ENCODE data around the gene SGTA. TPM values are rescaled to one million over a fixed set of nuclear protein-coding genes. Genes with fewer than 3 reads are reported as not detected.

SGTA gene
- total and polyA plus RNA-seq, 9 of the 15 experiments (the other 6 are each of a cell fraction or from before 2014, with no cell fraction given), result 1.4 to 110 (median 49.9) TPM

- ATAC-seq, result no peak
- CTCF ChIA-PET (ENCODE audit: low intra/inter-chr PET ratio), result no interaction called here
- Histone ChIP-seq H3K4me3 (no peak overlapping the region), H3K9me3 (replicated peaks; ENCODE audit: control insufficient read depth, insufficient read depth, low read depth, low read length) (no peaks in the 10 kb centered on the region), H3K36me3 (ENCODE audit: control insufficient read depth, insufficient read depth, low read length) (peaks cover 4% of the 10 kb centered on the region; the same call in 2 of the 3 replicates), H3K27ac (ENCODE audit: extremely low read depth, low read depth, low read length) (no peak overlapping the region), H3K79me2 (ENCODE audit: control insufficient read depth, insufficient read depth, low read length) (peaks cover 16% of the 10 kb centered on the region), H3K9me1 (ENCODE audit: control insufficient read depth, insufficient read depth, low read length) (no peaks in the 10 kb centered on the region), H3K9ac (ENCODE audit: insufficient read depth in 1 of 2, low read depth in 2 of 2, low read length in 2 of 2) (no peak overlapping the region), H3K27me3 (ENCODE audit: control insufficient read depth in 2 of 2, insufficient read depth in 2 of 2, low read length in 2 of 2) (peaks cover 18 to 36% of the 10 kb centered on the region in 2 experiments; a peak in 4 of 5 replicates), H3K4me2 (ENCODE audit: insufficient read depth, low read length) (no peak overlapping the region), H4K20me1 (replicated peaks; ENCODE audit: control insufficient read depth, insufficient read depth, low read length) (no peaks in the 10 kb centered on the region), H3K4me1 (replicated peaks in 1 of 2; ENCODE audit: control insufficient read depth in 2 of 2, insufficient read depth in 2 of 2, low read length in 2 of 2) (peaks cover 4 to 11% of the 10 kb centered on the region in 2 experiments; a peak in 3 of 5 replicates), H2AFZ (ENCODE audit: low read depth, low read length) (no peak overlapping the region)
- TF ChIP-seq ATF3 (IDR thresholded peaks at IDR 0.05) (peak; percentile 31), ATF3 (CRISPR knock-in tag; conservative IDR thresholded peaks at IDR 0.05) (no peak), SFPQ (IDR thresholded peaks at IDR 0.05; ENCODE audit: low read depth, low read length) (no peak), ZBTB11 (CRISPR knock-in tag; IDR thresholded peaks at IDR 0.05) (peak in 1 of 3 experiments; percentile 36; a peak in 1 of 6 replicates), GABPB1 (CRISPR knock-in tag; IDR thresholded peaks at IDR 0.05) (no peak), CTCF (IDR thresholded peaks at IDR 0.05 in 2 of 3, conservative IDR thresholded peaks at IDR 0.05 in 1 of 3; ENCODE audit: insufficient read depth in 2 of 3, low read depth in 1 of 3, low read length in 3 of 3) (peak; percentile 30 to 47 (median 44); a peak in 4 of 6 replicates)
- BruUV-seq (replicated peaks), result no TSS peak
- FAIRE-seq, result no peak
- POLR2A ChIA-PET, result no interaction called here
- intact Hi-C loops (cut with micrococcal nuclease) (no loop called here), in situ Hi-C loops (cut with MboI) (no loop called here)
- DNase-seq (ENCODE audit: extremely low read depth in 1 of 4, low spot score in 3 of 4), result peak in 1 of 4 experiments; percentile 43
- WGBS (ENCODE audit: insufficient coverage, low coverage, missing lambda C conversion rate), result 5% methylated on average over 8 of the region's 8 CpGs
Observed at GRCh38 chr19:2743099-2743498, 40.0 kb downstream of the SGTA start.

Measured in K562 (cell line).